Mesenchymal stem cell (in vitro differentiated cells and primary cell): Measurements from ENCODE around the gene PLEKHB1.

Experiments
- DNase-seq: peaks from one replicate; pipeline ENCODE4 v3.0.0-alpha.2; 2013
- H2AFZ ChIP-seq: one replicate; pipeline ENCODE4 v1.6.1; 2013; ENCODE audit warnings: low read depth, mild to moderate bottlenecking, control low read depth, inconsistent platforms, low read length, moderate library complexity
- H2AK5ac ChIP-seq: 2 replicates; pipeline ENCODE4 v1.6.1; 2013; ENCODE audit warnings: low read length, moderate library complexity, mild to moderate bottlenecking, inconsistent platforms; ENCODE audit not compliant: severe bottlenecking
- H2BK120ac ChIP-seq: one replicate; pipeline ENCODE4 v1.6.1; 2013; ENCODE audit warnings: low read depth, mild to moderate bottlenecking, inconsistent platforms, low read length, moderate library complexity
- H2BK12ac ChIP-seq, 2 experiments: one replicate each; pipeline ENCODE4 v1.6.1; 2013; ENCODE audit warnings: inconsistent platforms in 2 of 2, low read length in 2 of 2, mild to moderate bottlenecking in 2 of 2, moderate library complexity in 2 of 2, control low read depth in 1 of 2
- H2BK15ac ChIP-seq: one replicate; pipeline ENCODE4 v1.6.1; 2013; ENCODE audit warnings: mild to moderate bottlenecking, low read depth, inconsistent platforms; ENCODE audit not compliant: poor library complexity, severe bottlenecking
- H2BK5ac ChIP-seq: 2 replicates; pipeline ENCODE4 v1.6.1; 2013; ENCODE audit warnings: low read depth, mild to moderate bottlenecking, low read length, control low read depth, inconsistent platforms; ENCODE audit not compliant: poor library complexity, severe bottlenecking
- H3K14ac ChIP-seq, 2 experiments: one replicate each; pipeline ENCODE4 v1.6.1; 2013; ENCODE audit warnings: inconsistent platforms in 2 of 2, low read length in 2 of 2, control low read depth in 1 of 2, mild to moderate bottlenecking in 1 of 2, moderate library complexity in 1 of 2
- H3K18ac ChIP-seq, 2 experiments: one replicate each; pipeline ENCODE4 v1.6.1; 2013; ENCODE audit warnings: inconsistent platforms in 2 of 2, low read length in 2 of 2, control low read depth in 1 of 2, low read depth in 1 of 2, mild to moderate bottlenecking in 1 of 2
- H3K23ac ChIP-seq, 2 experiments: one replicate each; pipeline ENCODE4 v1.6.1; 2013; ENCODE audit warnings: inconsistent platforms in 2 of 2, low read length in 2 of 2, mild to moderate bottlenecking in 2 of 2, moderate library complexity in 2 of 2, control low read depth in 1 of 2
- H3K27ac ChIP-seq: 2 replicates; pipeline ENCODE4 v1.5.1; 2013; ENCODE audit warnings: mild to moderate bottlenecking, moderate library complexity, low read length, control low read depth, inconsistent platforms; ENCODE audit not compliant: poor library complexity, severe bottlenecking
- H3K27me3 ChIP-seq, 2 experiments: 2 replicates each; pipeline versions ENCODE4 v1.6.1 to v1.7.0; 2013; ENCODE audit warnings: low read length in 2 of 2, mild to moderate bottlenecking in 2 of 2, moderate library complexity in 2 of 2, control low read depth in 1 of 2, inconsistent platforms in 1 of 2; ENCODE audit not compliant: control insufficient read depth in 1 of 2, insufficient read depth in 1 of 2
- H3K36me3 ChIP-seq, 2 experiments: 2 replicates each; pipeline versions ENCODE4 v1.6.1 to v1.7.0; 2013; ENCODE audit warnings: low read length in 2 of 2, control low read depth in 1 of 2, inconsistent platforms in 1 of 2, low read depth in 1 of 2, mild to moderate bottlenecking in 1 of 2; ENCODE audit not compliant: insufficient read depth in 2 of 2, control insufficient read depth in 1 of 2
- H3K4ac ChIP-seq, 2 experiments: one replicate each; pipeline ENCODE4 v1.6.1; 2013; ENCODE audit warnings: inconsistent platforms in 2 of 2, low read length in 2 of 2, mild to moderate bottlenecking in 2 of 2, moderate library complexity in 2 of 2, control low read depth in 1 of 2, low read depth in 1 of 2
- H3K4me1 ChIP-seq: 2 replicates; pipeline ENCODE4 v1.6.1; 2013; ENCODE audit warnings: low read depth, low read length, control low read depth; ENCODE audit not compliant: control insufficient read depth, insufficient read depth
- H3K4me2 ChIP-seq: 2 replicates; pipeline ENCODE4 v1.6.1; 2013; ENCODE audit warnings: low read length, mild to moderate bottlenecking, inconsistent platforms; ENCODE audit not compliant: poor library complexity, severe bottlenecking
- H3K4me3 ChIP-seq, 2 experiments: 2 replicates each; pipeline versions ENCODE4 v1.5.1 to v1.7.0; 2013; ENCODE audit warnings: low read length in 2 of 2, mild to moderate bottlenecking in 2 of 2, control low read depth in 1 of 2, low read depth in 1 of 2; ENCODE audit not compliant: insufficient read depth in 1 of 2
- H3K79me1 ChIP-seq: replicated peaks from 2 replicates; pipeline ENCODE4 v1.6.1; 2013; ENCODE audit warnings: mild to moderate bottlenecking, control low read depth, low read length, inconsistent platforms; ENCODE audit not compliant: poor library complexity, severe bottlenecking
- H3K9ac ChIP-seq: 2 replicates; pipeline ENCODE4 v1.7.0; 2013; ENCODE audit warnings: mild to moderate bottlenecking, low read length, moderate library complexity
- H3K9me3 ChIP-seq: 2 replicates; pipeline ENCODE4 v1.7.0; 2013; ENCODE audit warnings: mild to moderate bottlenecking, low read length; ENCODE audit not compliant: control insufficient read depth
- H4K8ac ChIP-seq: one replicate; pipeline ENCODE4 v1.6.1; 2013; ENCODE audit warnings: inconsistent platforms, mild to moderate bottlenecking, low read length, moderate library complexity
- H4K91ac ChIP-seq: one replicate; pipeline ENCODE4 v1.6.1; 2013; ENCODE audit warnings: mild to moderate bottlenecking, low read length, inconsistent platforms
- WGBS: methylation state at CpG from one replicate; pipeline ENCODE4 v1.1.7; 2013; ENCODE audit warnings: mixed read lengths; 5-methylcytosine and 5-hydroxymethylcytosine counted together

PLEKHB1 gene

DNA sequence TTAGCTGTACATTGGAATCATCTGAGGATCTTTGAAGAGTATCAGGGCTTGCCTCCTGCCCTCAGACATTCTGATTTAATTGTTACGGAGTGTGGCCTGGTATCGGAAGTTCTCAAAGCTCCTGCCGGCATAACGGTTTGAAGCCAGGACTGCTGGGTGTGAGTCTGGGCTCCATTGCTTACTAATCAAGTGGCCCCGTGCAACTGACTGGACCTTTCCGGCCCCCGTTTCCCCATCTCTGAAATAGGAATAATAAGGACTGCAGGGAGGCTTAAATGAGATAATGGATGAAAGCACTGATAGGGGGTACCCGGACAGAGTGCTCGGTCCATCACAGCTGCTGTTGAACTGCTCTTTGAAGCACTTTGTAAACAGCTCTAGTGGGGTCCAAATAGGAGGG lies 1.7 kb downstream of the PLEKHB1 start:
- Histone ChIP-seq H3K27me3 (peaks cover 28 to 51% of the 10 kb centered on the region in 2 experiments), H3K36me3 (no peaks in the 10 kb centered on the region), H3K23ac (no peak overlapping the region), H3K4ac (no peak overlapping the region), H2AFZ (no peak overlapping the region), H3K18ac (no peak overlapping the region), H2BK5ac (no peak overlapping the region), H4K91ac (no peak overlapping the region), H3K27ac (no peak overlapping the region), H2AK5ac (no peak overlapping the region), H3K14ac (no peak overlapping the region), H3K4me3 (no peak overlapping the region), H3K4me2 (no peak overlapping the region), H3K9ac (no peak overlapping the region), H2BK120ac (no peak overlapping the region), H3K4me1 (peaks cover 14% of the 10 kb centered on the region), H3K79me1 (no peaks in the 10 kb centered on the region), H2BK12ac (no peak overlapping the region), H4K8ac (no peak overlapping the region), H2BK15ac (no peak overlapping the region), H3K9me3 (no peaks in the 10 kb centered on the region)
- DNase-seq: no peak
- 87% methylated on average over 9 of the region's 9 CpGs for WGBS

DNA sequence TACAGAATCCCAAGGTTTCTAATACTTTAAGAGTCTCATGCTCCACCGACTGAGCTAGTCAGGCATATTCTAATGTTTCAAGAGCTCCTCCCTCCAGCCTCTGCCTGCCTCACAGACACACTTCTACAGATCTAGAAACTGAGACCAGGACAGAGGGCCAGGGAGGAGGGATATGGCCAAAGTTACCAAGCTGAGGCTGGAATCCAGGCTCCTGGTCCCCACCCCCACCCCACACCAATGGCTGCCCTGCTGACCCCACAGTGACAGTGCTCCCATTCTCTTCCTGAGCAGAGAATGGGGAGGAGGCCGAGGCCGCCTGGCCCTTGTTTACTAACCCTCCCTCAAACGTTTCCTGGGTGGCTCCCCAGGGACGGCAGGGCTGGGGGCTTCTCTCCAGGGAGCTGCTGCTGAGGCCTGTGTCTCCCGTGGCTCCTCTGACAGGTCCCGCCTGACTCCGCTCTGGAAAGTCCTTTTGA lies 2.2 kb downstream of the PLEKHB1 start:
- H2BK15ac ChIP-seq: no peak overlapping the region
- no peak overlapping the region for H4K91ac ChIP-seq
- H2AFZ ChIP-seq: no peak overlapping the region
- peaks cover 28 to 51% of the 10 kb centered on the region in 2 experiments for H3K27me3 ChIP-seq
- no peaks in the 10 kb centered on the region for H3K9me3 ChIP-seq
- no peaks in the 10 kb centered on the region for H3K79me1 ChIP-seq
- H3K14ac ChIP-seq: no peak overlapping the region
- no peak for DNase-seq
- H2BK5ac ChIP-seq: no peak overlapping the region
- H3K27ac ChIP-seq: no peak overlapping the region
- H3K4me2 ChIP-seq: no peak overlapping the region
- H4K8ac ChIP-seq: no peak overlapping the region
- peaks cover 14% of the 10 kb centered on the region for H3K4me1 ChIP-seq
- no peak overlapping the region for H3K4ac ChIP-seq
- 48% methylated on average over 8 of the region's 8 CpGs for WGBS
- no peak overlapping the region for H2BK12ac ChIP-seq
- no peaks in the 10 kb centered on the region for H3K36me3 ChIP-seq
- H2BK120ac ChIP-seq: no peak overlapping the region
- no peak overlapping the region for H3K18ac ChIP-seq
- H3K23ac ChIP-seq: no peak overlapping the region
- no peak overlapping the region for H3K9ac ChIP-seq
- no peak overlapping the region for H2AK5ac ChIP-seq
- H3K4me3 ChIP-seq: no peak overlapping the region

DNA sequence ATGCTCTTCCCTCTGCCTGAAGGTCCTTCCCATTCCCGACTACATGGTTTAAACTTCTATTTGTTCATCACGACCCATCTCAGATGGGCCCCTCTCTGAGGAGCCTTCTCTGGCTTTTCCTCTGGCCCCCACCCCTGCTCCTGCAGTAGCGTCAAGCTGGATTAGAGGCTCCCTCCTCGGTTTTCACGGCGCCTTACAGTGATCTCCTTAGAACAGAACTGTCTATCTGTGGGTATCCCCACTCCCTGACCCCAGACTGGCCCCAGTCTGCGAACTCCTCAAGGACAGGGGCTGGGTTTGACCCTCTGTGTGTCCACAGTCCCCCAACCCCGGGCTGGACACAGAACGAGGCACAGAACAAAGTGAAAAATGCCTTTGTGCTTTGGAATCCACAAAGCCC lies 2.8 kb downstream of the PLEKHB1 start:
- no peaks in the 10 kb centered on the region for H3K36me3 ChIP-seq
- H3K4me2 ChIP-seq: no peak overlapping the region
- no peak overlapping the region for H2BK15ac ChIP-seq
- peaks cover 28 to 51% of the 10 kb centered on the region in 2 experiments for H3K27me3 ChIP-seq
- no peak overlapping the region for H3K18ac ChIP-seq
- no peak overlapping the region for H3K4ac ChIP-seq
- no peak overlapping the region for H4K91ac ChIP-seq
- H3K27ac ChIP-seq: no peak overlapping the region
- H3K4me1 ChIP-seq: peaks cover 14% of the 10 kb centered on the region
- no peaks in the 10 kb centered on the region for H3K9me3 ChIP-seq
- H4K8ac ChIP-seq: no peak overlapping the region
- no peak overlapping the region for H2AFZ ChIP-seq
- 83% methylated on average over 9 of the region's 9 CpGs for WGBS
- no peak overlapping the region for H3K14ac ChIP-seq
- no peaks in the 10 kb centered on the region for H3K79me1 ChIP-seq
- H3K4me3 ChIP-seq: no peak overlapping the region
- no peak overlapping the region for H2BK12ac ChIP-seq
- no peak overlapping the region for H3K9ac ChIP-seq
- H3K23ac ChIP-seq: no peak overlapping the region
- no peak overlapping the region for H2BK120ac ChIP-seq
- no peak for DNase-seq
- H2AK5ac ChIP-seq: no peak overlapping the region
- no peak overlapping the region for H2BK5ac ChIP-seq

DNA sequence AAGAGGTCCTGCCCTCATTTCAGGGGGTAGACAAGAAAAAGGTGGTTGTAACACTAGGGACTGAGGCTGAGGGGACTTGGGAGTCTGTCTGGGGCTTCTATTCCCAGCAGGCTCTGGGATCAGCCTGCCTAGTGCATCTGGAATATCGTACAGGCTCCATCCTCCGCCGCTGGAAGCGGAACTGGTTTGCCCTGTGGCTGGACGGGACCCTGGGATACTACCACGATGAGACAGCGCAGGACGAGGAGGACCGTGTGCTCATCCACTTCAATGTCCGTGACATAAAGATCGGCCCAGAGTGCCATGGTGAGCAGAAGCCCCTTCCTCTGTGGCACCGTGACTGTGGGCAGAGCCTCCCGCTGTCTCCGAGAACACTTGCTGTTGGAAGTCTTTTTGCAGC lies 4.0 kb downstream of the PLEKHB1 start:
- Histone ChIP-seq H2AFZ (no peak overlapping the region), H3K9me3 (no peaks in the 10 kb centered on the region), H3K79me1 (no peaks in the 10 kb centered on the region), H2AK5ac (no peak overlapping the region), H2BK12ac (no peak overlapping the region), H3K23ac (no peak overlapping the region), H3K4me1 (peaks cover 14% of the 10 kb centered on the region), H3K27ac (no peak overlapping the region), H2BK15ac (no peak overlapping the region), H4K91ac (no peak overlapping the region), H3K27me3 (peaks cover 28 to 46% of the 10 kb centered on the region in 2 experiments), H2BK120ac (no peak overlapping the region), H3K36me3 (no peaks in the 10 kb centered on the region), H3K4ac (no peak overlapping the region), H3K4me3 (no peak overlapping the region), H2BK5ac (no peak overlapping the region), H3K9ac (no peak overlapping the region), H4K8ac (no peak overlapping the region), H3K14ac (no peak overlapping the region), H3K18ac (no peak overlapping the region), H3K4me2 (no peak overlapping the region)
- no peak for DNase-seq
- 92% methylated on average over 14 of the region's 14 CpGs for WGBS
